AG10803 (cell line): ENCODE data around the gene PLEKHA8.
A peak's percentile ranks its signal among the peaks of the same experiment; 100 is the strongest.

Experiments used
- DNase-seq: peaks from one replicate; pipeline ENCODE4 v3.0.0; 2010; ENCODE audit warnings: low read depth
- H3K4me3 ChIP-seq: 2 replicates; pipeline ENCODE4 v1.5.1; 2011; ENCODE audit warnings: mild to moderate bottlenecking, low read length, control low read depth
- TF ChIP-seq, protein P1 (sequence below): conservative IDR thresholded peaks from 2 replicates; pipeline ENCODE4 v1.5.1; 2011; ENCODE audit warnings: mild to moderate bottlenecking, low read length, control low read depth, inconsistent platforms

Gene PLEKHA8

DNA sequence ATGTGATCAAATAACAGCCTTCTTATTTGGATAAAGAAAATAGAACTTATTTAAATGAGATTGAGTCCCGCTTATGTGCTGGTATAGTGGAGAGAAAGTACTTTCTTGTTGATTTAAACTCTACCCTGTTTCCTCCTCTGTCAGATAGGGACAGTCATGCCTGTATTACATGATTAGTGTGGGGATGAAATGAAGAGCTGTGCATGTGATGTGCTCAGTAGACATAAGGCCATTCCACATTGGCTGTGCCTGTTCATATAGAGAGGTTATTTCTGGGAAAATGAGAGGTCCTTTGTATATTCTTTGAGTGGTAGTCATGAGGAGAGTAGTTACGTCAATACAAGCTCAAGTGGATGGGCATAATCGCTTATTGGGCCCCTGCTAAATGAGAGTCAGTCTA, 112.2 kb downstream of the PLEKHA8 start:
- H3K4me3 ChIP-seq = no peak overlapping the region
- TF ChIP-seq, protein P1, sequence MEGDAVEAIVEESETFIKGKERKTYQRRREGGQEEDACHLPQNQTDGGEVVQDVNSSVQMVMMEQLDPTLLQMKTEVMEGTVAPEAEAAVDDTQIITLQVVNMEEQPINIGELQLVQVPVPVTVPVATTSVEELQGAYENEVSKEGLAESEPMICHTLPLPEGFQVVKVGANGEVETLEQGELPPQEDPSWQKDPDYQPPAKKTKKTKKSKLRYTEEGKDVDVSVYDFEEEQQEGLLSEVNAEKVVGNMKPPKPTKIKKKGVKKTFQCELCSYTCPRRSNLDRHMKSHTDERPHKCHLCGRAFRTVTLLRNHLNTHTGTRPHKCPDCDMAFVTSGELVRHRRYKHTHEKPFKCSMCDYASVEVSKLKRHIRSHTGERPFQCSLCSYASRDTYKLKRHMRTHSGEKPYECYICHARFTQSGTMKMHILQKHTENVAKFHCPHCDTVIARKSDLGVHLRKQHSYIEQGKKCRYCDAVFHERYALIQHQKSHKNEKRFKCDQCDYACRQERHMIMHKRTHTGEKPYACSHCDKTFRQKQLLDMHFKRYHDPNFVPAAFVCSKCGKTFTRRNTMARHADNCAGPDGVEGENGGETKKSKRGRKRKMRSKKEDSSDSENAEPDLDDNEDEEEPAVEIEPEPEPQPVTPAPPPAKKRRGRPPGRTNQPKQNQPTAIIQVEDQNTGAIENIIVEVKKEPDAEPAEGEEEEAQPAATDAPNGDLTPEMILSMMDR = no peak
- DNase-seq = no peak

DNA sequence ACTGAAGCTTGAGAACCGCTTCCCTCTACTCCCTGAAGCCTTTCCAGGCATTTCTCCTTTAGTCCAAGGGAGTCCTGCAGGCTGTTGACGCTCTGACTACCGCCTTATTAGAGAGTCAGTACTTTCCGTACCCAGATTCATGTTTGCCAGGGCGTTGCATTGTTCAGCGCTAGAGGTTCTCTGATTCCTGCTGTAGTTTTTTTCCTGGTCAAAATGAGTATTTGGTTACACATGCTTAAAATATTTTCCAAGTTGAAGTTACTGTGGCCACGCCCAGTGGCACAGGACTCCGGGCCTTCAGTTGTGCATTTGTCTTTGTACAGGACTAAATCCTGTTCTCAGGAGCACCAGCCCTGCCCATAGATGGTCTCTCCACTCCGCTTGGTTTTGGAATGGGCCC, 114.5 kb downstream of the PLEKHA8 start:
- peak; percentile 80 for DNase-seq
- H3K4me3 ChIP-seq = peak overlapping the region; percentile 25
- TF ChIP-seq, protein P1 = no peak

DNA sequence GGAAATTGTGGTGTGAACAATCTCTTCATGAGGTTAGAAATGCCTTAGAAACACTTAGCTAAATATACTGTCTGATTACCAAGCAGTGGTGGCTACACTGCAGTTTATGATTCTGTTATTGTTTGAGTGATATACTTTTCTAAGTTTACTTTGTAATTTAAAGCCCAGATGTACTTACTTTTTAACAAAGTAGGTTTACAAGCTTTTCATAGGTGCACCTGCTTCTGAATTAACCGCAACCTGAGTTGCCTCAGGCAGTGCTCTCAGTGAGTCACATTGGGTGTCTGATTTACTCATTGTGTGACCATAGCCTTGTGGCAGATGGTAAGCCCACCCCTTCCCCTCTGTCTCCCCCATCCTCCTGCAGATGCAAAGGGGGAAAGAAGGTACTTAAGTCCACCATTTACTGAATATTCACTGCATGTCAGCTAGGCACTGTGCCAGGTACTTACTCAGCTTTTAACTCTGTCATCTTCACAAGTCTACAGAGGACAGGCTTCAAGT, 115.6 kb downstream of the PLEKHA8 start:
- DNase-seq = peak; percentile 34
- no peak overlapping the region for H3K4me3 ChIP-seq
- TF ChIP-seq, protein P1 = no peak

DNA sequence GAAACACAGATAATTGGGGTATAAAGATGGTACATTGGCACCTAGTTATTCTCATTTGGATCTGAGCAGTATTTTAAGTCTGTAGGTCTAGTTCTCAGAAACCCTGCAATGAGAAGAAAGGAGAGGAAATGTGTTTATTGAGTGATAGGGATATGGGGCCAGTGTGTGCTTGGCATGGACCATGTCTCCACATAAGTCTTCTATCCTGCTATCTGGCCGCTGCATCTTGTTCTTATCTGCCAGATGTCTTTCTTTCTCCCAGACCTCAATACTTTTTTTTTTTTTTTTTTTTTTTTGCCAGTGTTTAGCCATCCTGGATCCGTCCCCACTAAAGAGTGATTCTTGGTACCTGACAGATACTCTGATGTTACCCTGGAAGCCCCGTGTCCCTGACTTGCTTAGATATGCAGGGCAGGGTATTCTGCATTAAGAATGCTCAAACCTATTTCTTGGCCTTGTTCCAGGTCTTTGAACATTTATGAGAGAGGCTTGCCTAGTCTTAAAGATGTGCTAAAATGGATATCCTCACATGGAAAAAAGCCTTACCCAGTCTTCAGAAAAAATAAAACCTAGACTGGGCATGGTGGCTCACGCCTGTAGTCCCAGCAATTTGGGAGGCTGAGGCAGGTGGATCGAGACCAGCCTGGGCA, 116.6 kb downstream of the PLEKHA8 start:
- TF ChIP-seq, protein P1 = no peak
- no peak for DNase-seq
- no peak overlapping the region for H3K4me3 ChIP-seq

DNA sequence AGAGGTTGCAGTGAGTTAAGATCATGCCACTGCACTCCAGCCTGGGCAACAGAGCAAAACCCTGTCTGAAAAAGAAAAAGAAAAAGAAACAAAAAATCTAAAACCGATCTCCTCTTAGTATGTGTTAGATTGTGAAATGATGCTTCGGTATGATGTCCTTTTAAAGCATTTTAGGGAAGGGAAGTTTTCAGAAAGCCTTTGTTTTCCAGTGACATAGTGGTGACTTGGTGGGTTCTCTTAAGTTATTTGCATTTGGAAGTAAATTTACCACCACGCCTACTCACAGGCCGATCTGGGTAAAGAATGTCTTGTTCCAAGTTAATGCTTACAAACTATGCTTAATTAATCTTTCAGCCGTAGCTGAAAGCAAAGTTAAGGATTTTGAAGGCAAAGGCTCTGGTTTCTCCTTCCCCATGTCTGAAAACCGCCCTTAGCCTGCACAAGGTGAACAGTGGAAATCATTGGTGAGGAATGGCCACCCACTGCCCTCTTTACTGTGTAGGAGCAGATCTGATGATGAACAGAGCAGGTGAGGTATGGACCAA, 117.3 kb downstream of the PLEKHA8 start:
- no peak overlapping the region for H3K4me3 ChIP-seq
- no peak for DNase-seq
- TF ChIP-seq, protein P1 = no peak

DNA sequence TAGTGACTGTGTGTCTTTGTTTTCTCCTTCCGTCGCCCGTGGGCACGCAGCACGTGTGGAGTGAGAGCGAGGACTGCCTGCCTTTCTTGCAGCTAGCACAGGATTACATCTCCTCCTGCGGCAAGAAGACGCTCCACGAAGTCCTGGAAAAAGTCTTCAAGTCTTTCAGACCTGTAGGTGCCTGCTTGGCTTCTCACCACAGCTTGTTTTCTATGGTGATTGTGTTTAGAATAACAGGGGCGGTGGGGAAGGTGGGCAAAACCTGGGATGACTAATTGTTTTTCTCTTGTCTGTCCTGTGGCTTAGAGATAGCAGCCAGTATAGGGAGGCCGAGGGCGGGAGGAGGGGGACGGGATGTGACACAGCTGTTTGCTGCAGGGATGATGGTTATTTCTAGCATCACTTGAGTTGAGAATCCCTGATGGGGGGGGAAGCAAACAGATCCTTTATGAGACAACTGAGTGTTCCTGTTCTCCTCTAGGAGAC, 118.0 kb downstream of the PLEKHA8 start:
- DNase-seq = no peak
- no peak overlapping the region for H3K4me3 ChIP-seq
- TF ChIP-seq, protein P1 = no peak

DNA sequence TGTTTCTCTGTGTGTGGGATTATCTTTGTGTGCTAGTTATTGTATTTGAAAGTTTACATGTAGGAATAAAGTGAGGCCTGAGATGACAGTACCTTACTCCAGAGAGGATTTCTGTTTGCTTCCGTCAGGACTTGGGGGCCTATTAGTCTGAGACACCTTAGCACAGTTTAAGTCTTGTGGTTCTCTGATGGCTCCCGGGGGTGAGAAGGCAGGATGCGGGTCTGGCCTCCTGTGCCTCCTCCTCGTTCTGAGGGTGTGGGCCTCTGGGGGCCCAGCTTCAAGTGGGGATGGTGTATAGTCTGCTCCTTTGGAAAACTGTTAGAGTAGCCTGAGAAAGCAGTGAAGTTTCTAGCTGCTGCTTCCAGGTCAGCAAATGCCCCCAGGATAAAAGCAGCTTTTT, 119.0 kb downstream of the PLEKHA8 start:
- H3K4me3 ChIP-seq = no peak overlapping the region
- TF ChIP-seq, protein P1 = no peak
- no peak for DNase-seq
